ENCODE data around the gene SLC22A23. TPM values are rescaled to one million over a fixed set of nuclear protein-coding genes. Genes with fewer than 3 reads are reported as not detected.

Gene SLC22A23
- total RNA-seq, 2 experiments from 2014 or later: not detected

GRCh38 chr6:3363296-3364025 lies 93.4 kb downstream of the SLC22A23 start:
- no peak overlapping the region for H3K27ac ChIP-seq (ENCODE audit: low read depth, low read length, poor library complexity, severe bottlenecking)
- H2AFZ ChIP-seq (ENCODE audit: low read length): no peak overlapping the region
- H3K9me2 ChIP-seq (ENCODE audit: insufficient read depth, low read length): no peaks in the 10 kb centered on the region
- TF ChIP-seq, protein P1, sequence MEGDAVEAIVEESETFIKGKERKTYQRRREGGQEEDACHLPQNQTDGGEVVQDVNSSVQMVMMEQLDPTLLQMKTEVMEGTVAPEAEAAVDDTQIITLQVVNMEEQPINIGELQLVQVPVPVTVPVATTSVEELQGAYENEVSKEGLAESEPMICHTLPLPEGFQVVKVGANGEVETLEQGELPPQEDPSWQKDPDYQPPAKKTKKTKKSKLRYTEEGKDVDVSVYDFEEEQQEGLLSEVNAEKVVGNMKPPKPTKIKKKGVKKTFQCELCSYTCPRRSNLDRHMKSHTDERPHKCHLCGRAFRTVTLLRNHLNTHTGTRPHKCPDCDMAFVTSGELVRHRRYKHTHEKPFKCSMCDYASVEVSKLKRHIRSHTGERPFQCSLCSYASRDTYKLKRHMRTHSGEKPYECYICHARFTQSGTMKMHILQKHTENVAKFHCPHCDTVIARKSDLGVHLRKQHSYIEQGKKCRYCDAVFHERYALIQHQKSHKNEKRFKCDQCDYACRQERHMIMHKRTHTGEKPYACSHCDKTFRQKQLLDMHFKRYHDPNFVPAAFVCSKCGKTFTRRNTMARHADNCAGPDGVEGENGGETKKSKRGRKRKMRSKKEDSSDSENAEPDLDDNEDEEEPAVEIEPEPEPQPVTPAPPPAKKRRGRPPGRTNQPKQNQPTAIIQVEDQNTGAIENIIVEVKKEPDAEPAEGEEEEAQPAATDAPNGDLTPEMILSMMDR (conservative IDR thresholded peaks at IDR 0.05; ENCODE audit: low read length): no peak
- TF ChIP-seq EZH2phosphoT487 (IDR thresholded peaks at IDR 0.05; ENCODE audit: borderline replicate concordance, low read depth, low read length): no peak
- no peaks in the 10 kb centered on the region for H3K36me3 ChIP-seq (ENCODE audit: insufficient read depth, low read length)
- no peaks in the 10 kb centered on the region for H3K79me2 ChIP-seq (ENCODE audit: insufficient read depth, low read depth, low read length)
- no peaks in the 10 kb centered on the region for H3K9me3 ChIP-seq (ENCODE audit: low read length)
- no TSS peak for BruUV-seq (replicated peaks)
- H3K4me2 ChIP-seq (ENCODE audit: low read length): no peak overlapping the region
- H4K20me1 ChIP-seq (ENCODE audit: insufficient read depth, low read length): no peaks in the 10 kb centered on the region
- ChIA-PET POLR2A (interaction anchor here (1.2 kb wide), 1 partner anchor 23 kb away, joined by 3 read pairs; no protein-coding TSS in a partner anchor), CTCF (ENCODE audit: unreplicated experiment) (interaction anchor here (0.6 kb wide), 1 partner anchor 33 kb away, joined by 3 read pairs; no protein-coding TSS in a partner anchor)
- no peaks in the 10 kb centered on the region for H3K4me1 ChIP-seq (ENCODE audit: insufficient read depth, low read length, poor library complexity, severe bottlenecking)
- no peak for DNase-seq (ENCODE audit: low spot score)
- intact Hi-C loops (cut with micrococcal nuclease; ENCODE audit: unreplicated experiment): no loop called here
- no peak overlapping the region for H3K4me3 ChIP-seq (ENCODE audit: low read depth, low read length, poor library complexity, severe bottlenecking)

GRCh38 chr6:3361312-3362037 lies 95.4 kb downstream of the SLC22A23 start:
- CTCF ChIA-PET (ENCODE audit: unreplicated experiment): no interaction called here
- Histone ChIP-seq H3K4me2 (ENCODE audit: low read length) (no peak overlapping the region), H3K36me3 (ENCODE audit: insufficient read depth, low read length) (no peaks in the 10 kb centered on the region), H3K9me2 (ENCODE audit: insufficient read depth, low read length) (no peaks in the 10 kb centered on the region), H2AFZ (ENCODE audit: low read length) (no peak overlapping the region), H4K20me1 (ENCODE audit: insufficient read depth, low read length) (no peaks in the 10 kb centered on the region), H3K79me2 (ENCODE audit: insufficient read depth, low read depth, low read length) (no peaks in the 10 kb centered on the region), H3K9me3 (ENCODE audit: low read length) (no peaks in the 10 kb centered on the region), H3K4me3 (ENCODE audit: low read depth, low read length, poor library complexity, severe bottlenecking) (no peak overlapping the region), H3K27ac (ENCODE audit: low read depth, low read length, poor library complexity, severe bottlenecking) (no peak overlapping the region), H3K4me1 (ENCODE audit: insufficient read depth, low read length, poor library complexity, severe bottlenecking) (peaks cover 14% of the 10 kb centered on the region)
- BruUV-seq (replicated peaks): no TSS peak
- no peak for DNase-seq (ENCODE audit: low spot score)
- POLR2A ChIA-PET: interaction anchor here (0.7 kb wide), 1 partner anchor 101 kb away, joined by 3 read pairs; no protein-coding TSS in a partner anchor
- TF ChIP-seq EZH2phosphoT487 (IDR thresholded peaks at IDR 0.05; ENCODE audit: borderline replicate concordance, low read depth, low read length): no peak
- intact Hi-C loops (cut with micrococcal nuclease; ENCODE audit: unreplicated experiment): no loop called here

GRCh38 chr6:3360727-3361045 lies 96.2 kb downstream of the SLC22A23 start:
- intact Hi-C loops (cut with micrococcal nuclease; ENCODE audit: unreplicated experiment): no loop called here
- Histone ChIP-seq H3K4me2 (ENCODE audit: low read length) (no peak overlapping the region), H3K9me2 (ENCODE audit: insufficient read depth, low read length) (no peaks in the 10 kb centered on the region), H2AFZ (ENCODE audit: low read length) (no peak overlapping the region), H3K9me3 (ENCODE audit: low read length) (no peaks in the 10 kb centered on the region), H3K79me2 (ENCODE audit: insufficient read depth, low read depth, low read length) (no peaks in the 10 kb centered on the region), H3K36me3 (ENCODE audit: insufficient read depth, low read length) (no peaks in the 10 kb centered on the region), H3K27ac (ENCODE audit: low read depth, low read length, poor library complexity, severe bottlenecking) (no peak overlapping the region), H3K4me3 (ENCODE audit: low read depth, low read length, poor library complexity, severe bottlenecking) (no peak overlapping the region), H4K20me1 (ENCODE audit: insufficient read depth, low read length) (no peaks in the 10 kb centered on the region), H3K4me1 (ENCODE audit: insufficient read depth, low read length, poor library complexity, severe bottlenecking) (peaks cover 17% of the 10 kb centered on the region)
- no TSS peak for BruUV-seq (replicated peaks)
- no peak for DNase-seq (ENCODE audit: low spot score)
- no peak for TF ChIP-seq EZH2phosphoT487 (IDR thresholded peaks at IDR 0.05; ENCODE audit: borderline replicate concordance, low read depth, low read length)
- TF ChIP-seq, protein P1 (conservative IDR thresholded peaks at IDR 0.05; ENCODE audit: low read length): no peak
- ChIA-PET CTCF (ENCODE audit: unreplicated experiment) (interaction anchor here (0.6 kb wide), 1 partner anchor 285 kb away, joined by 5 read pairs; no protein-coding TSS in a partner anchor), POLR2A (no interaction called here)
